ENCODE results near the gene CELF2. TPM values are rescaled to one million over a fixed set of nuclear protein-coding genes. Genes with fewer than 3 reads are reported as not detected.

Gene CELF2
- total RNA-seq, 1 experiment from 2014 or later, result 21.3 TPM

- no peak for DNase-seq (ENCODE audit: low read depth)
Measured at GRCh38 chr10:11131112-11131639, 113.5 kb downstream of the CELF2 start.

GRCh38 chr10:11134411-11134810, 116.7 kb downstream of the CELF2 start:
- DNase-seq (ENCODE audit: low read depth), result no peak

- DNase-seq (ENCODE audit: low read depth), result no peak
Measured at GRCh38 chr10:11135709-11136108, 118.0 kb downstream of the CELF2 start.

GRCh38 chr10:11138314-11139033, 120.8 kb downstream of the CELF2 start:
- DNase-seq (ENCODE audit: low read depth), result no peak

GRCh38 chr10:11140963-11141362, 123.3 kb downstream of the CELF2 start:
- DNase-seq (ENCODE audit: low read depth), result no peak

GRCh38 chr10:11141571-11142091, 124.0 kb downstream of the CELF2 start:
- DNase-seq (ENCODE audit: low read depth), result no peak

- DNase-seq (ENCODE audit: low read depth), result no peak
Measured at GRCh38 chr10:11142777-11143176, 125.1 kb downstream of the CELF2 start.

DNA sequence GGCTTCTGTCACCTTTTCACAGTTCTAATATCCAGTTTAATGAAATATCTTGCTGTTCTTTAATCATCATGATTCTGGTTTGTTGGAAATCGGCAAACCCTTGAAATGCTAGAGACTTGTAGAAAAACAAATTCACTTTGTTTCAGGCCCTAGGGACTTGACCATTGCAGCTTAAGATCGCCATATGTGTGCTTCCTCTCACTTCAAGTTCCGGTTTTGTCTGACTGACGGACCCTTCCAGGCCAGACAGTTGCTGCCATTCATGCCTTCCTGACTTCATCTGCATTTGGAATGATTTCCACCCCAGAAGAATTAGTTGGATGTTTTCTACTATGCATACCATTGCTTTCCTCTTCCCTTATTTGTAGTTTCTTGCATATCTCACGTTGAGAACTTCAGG, 125.6 kb downstream of the CELF2 start:
- DNase-seq (ENCODE audit: low read depth), result no peak

DNA sequence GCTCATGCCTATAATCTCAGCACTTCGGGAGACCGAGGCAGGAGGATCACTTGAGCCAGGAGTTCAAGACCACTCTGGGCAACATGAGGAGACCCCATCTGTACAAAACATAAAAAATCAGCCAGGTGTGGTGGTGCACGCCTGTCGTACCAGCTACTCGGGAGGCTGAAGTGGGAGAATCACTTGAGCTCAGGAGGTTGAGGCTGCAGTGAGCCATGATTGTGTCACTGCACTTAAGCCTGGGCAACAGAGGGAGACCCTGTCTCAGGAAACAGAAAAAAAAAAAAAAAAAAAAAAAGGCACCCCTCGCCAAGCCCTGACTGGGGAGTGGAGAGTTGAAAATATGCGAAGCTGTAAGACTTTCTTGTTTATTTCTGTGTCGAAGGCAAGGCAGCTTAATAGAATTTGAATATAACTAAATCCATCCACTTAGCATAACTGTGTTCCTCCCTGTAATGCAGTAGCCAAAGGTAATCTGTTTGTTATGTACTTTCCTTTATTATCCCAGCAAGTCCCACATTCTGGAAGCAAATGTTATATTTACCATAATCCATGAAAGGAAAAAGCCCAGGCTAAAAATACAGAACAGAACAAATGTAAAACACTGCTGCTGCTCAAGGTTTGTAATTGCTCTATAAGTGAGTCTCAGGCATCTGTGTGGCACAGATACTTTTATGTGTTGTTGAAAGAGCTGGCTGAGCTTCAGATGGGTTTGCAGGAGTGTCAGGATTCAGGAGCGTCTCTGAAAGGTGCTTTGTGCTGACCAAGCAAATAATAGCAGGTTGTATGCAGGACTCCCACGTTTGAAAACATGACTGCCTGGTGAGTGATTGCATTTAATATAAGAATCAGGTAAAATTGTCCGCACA, 127.2 kb downstream of the CELF2 start:
- no peak for DNase-seq (ENCODE audit: low read depth)

DNA sequence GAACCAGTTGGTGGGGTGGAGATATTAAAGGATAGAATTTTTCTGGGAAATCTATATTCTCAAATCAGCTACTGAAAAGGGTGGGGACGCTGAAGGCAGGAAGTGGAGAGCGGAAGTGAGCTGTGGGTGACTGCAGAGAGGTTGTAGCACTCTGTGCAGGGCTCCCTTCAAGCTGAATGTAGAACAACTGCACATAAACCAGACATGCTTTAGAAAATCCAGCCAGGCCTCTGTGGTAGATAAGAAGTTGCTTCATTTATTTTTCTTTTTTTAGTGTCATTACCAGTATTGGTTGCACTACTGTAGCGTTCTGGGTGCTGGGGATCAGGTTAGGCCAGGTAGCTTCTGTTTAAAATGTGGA, 127.8 kb downstream of the CELF2 start:
- DNase-seq (ENCODE audit: low read depth), result no peak

DNA sequence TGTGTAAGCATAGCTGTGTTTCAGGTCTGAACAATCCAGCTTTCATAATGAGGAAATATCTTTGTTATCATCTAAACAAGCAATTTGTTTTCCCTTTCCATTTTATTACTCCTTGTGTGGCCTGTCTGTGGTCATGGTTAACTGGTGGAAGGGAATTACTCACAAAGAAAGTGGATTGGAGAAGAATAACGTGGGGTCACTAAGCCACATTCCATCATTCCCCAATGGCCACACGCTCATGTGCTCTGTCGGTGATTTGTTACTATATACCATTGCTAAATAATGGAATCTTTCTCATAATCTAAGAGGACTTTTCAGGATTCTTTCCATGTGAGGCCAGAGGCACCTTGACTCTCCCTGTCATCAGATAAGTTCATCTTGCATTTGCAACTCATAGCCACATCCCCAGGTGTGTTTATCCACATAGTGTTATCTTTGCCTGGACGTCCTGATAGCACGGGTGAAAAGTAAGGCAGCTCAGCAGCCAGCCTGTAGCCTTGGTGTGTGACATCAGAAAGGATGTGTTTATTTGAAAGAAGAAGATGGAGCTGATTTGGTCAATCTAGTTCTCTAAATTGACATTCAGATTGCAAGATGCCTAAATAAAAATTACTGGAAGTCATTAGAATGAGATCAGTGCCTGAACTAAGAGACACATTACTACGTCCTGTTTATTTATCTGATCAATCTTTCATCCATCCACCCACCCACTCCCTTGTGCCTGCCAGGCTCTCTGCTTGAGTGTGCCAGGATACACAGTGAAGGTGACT, 128.9 kb downstream of the CELF2 start:
- DNase-seq (ENCODE audit: low read depth), result no peak

GRCh38 chr10:11147722-11148121, 130.1 kb downstream of the CELF2 start:
- DNase-seq (ENCODE audit: low read depth), result no peak

DNA sequence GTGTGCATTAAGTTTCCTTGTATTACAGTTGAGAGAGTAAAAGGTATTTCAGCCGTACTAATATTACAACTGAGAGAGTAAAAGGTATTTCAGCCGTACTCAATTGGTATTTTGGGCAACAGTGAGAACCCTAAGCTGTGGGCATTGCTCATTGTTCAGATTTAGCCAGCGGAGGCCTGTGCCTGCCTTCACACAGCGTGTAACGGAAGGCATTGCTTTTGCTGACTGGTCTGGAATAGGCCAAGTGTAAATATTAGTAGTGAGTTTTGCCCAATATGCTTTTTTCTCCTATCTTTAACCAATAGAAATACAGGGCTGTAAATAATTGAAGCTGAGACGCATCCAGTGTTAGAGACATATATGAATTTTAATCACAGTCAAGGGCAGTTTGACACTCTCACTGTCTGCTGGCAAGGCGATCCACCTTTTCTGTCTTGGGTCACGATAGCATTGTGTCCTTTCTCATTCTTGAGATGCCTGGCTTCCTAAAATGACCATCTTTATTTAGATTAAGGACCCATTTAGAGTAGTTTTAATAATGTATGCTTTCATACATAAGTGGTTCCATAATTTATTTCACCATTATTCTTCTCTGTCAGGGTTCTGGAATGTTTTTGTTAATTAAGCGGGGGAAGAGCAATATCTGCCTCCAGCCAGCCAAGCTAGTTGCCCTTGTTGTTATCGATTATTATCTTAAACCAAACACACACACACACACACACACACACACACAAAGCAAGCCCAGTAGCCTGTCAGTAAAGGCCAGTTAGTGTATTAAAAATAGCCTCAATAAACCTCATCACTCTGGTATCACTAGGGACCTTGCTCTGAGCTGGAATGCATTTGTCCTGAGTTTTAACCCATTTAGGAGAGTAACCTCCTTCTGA, 130.7 kb downstream of the CELF2 start:
- no peak for DNase-seq (ENCODE audit: low read depth)

- DNase-seq (ENCODE audit: low read depth), result no peak
Measured at GRCh38 chr10:11149807-11150141, 132.1 kb downstream of the CELF2 start.

DNA sequence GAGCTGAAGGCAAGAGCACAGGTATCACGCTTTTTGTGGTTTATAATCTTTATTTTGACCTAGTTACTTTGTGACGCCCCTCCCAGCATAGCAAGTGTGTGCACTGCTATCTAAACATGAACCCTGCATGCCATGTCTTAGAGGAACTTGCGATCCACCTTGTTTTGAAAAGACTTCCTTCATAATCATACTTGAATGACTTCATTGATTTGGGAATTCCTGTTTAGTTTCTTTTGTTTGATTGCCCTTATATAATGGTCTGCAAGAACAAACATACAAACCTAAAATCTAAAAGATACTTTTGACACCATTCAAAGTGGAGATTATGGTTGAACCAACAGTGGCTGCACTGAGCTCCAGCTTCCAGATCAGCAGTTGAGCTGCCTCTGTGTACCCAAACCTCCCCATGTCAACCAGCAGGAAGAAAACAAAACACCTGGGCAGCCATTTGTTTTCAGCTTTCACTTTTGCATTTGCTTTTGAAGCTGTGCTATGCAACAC, 132.6 kb downstream of the CELF2 start:
- DNase-seq (ENCODE audit: low read depth), result no peak

DNA sequence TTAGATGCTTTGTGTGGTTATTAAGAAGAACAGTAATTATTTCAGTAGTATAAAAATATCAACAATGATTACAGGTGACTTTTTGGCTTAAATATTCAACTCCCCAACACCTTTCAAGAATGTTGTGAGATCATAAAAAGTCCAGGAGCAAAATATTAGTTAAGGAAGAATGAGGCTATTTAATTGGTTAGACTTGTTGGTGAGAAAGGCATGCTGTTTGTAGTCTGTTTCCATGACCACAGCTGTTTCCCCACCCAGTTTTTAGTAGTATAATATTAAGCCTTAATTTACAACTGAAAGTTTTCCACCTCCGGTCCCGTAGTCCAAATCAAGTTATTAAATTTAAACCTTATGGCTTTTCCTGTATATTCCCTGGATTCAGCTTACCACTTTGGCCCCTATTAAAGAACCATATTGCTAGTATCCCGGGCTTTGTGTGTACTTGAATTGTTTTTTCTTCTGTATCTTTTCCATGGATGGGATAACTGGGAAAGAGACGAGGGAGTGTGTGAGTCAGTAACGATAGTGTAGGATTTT, 133.3 kb downstream of the CELF2 start:
- DNase-seq (ENCODE audit: low read depth), result no peak

DNA sequence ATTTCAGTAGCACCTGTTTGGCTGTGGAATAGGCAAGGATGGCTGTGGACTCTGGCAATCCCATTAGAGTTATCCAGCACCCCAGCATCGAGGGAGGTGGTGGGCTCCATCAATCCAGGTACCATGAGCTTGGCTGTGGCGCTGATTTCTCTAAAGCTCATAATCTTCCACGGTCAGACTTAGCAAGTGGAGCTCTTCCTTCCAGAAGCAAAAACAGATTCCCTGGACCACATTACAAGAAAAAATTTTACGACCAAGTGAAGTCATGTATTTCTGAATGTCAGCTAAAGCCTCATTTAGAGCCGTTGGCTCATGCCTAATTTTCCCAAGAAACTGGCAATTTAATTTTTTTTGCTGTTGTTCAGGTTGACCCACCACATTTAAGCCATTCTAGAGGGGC, 135.1 kb downstream of the CELF2 start:
- DNase-seq (ENCODE audit: low read depth), result no peak

GRCh38 chr10:11153245-11153644, 135.6 kb downstream of the CELF2 start:
- no peak for DNase-seq (ENCODE audit: low read depth)

DNA sequence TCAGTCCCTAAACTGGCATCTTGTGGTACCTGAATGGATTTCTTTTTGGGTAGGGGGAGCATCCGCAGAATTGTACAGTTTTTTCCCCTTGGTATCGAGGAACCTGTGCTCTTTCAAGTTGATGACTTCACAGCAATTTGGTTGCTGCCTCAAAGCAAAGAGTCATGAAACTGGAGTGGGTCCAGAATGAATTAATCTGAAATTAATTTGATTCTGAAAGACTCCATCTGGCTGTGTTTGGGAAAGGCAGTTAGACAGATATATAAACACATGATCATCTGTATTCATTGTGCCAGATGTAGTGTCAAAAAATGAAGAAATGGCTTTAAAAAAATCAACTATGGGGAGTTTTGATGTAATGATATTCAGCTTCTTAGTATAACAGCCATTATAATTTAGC, 136.1 kb downstream of the CELF2 start:
- no peak for DNase-seq (ENCODE audit: low read depth)

GRCh38 chr10:11154333-11154732, 136.7 kb downstream of the CELF2 start:
- no peak for DNase-seq (ENCODE audit: low read depth)
